HEK293T (cell line): ENCODE results near the gene PRKCH.

ENCODE experiments used
- CTCF ChIA-PET: fragments of 350-600 bp; formaldehyde crosslinking; extraction: SDS; loops from one replicate; lab custom pipeline; 2021; ENCODE audit warnings: antibody characterized with exemption, inconsistent platforms; lab: Yijun Ruan, JAX
- POLR2A ChIA-PET: fragments of 350-600 bp; formaldehyde crosslinking; extraction: SDS; loops from one replicate; lab custom pipeline; 2020; ENCODE audit warnings: antibody characterized with exemption, inconsistent platforms; lab: Yijun Ruan, JAX
- DNase-seq: peaks from one replicate; pipeline ENCODE4 v3.0.0; 2012; ENCODE audit warnings: mixed read lengths; ENCODE audit errors: extremely low spot score
- ARNT ChIP-seq: fragments of 450-650 bp; IDR thresholded peaks from 2 replicates; pipeline ENCODE4 v1.6.1; 2017; ENCODE audit warnings: mild to moderate bottlenecking
- BHLHE40 ChIP-seq: fragments of 450-650 bp; IDR thresholded peaks from 2 replicates; pipeline ENCODE4 v1.6.1; 2016; ENCODE audit warnings: mild to moderate bottlenecking, moderate library complexity, borderline replicate concordance
- CTBP1 ChIP-seq: fragments of 450-650 bp; IDR thresholded peaks from 2 replicates; pipeline ENCODE4 v1.6.1; 2016; ENCODE audit warnings: borderline replicate concordance
- ELF4 ChIP-seq: fragments of 450-650 bp; IDR thresholded peaks from 2 replicates; pipeline ENCODE4 v1.6.1; 2017; ENCODE audit warnings: antibody characterized with exemption
- FOXA1 ChIP-seq: fragments of 450-650 bp; IDR thresholded peaks from 2 replicates; pipeline ENCODE4 v1.6.1; 2016; ENCODE audit warnings: mild to moderate bottlenecking
- FOXK2 ChIP-seq: fragments of 450-650 bp; IDR thresholded peaks from 2 replicates; pipeline ENCODE4 v1.6.1; 2016; ENCODE audit warnings: mild to moderate bottlenecking
- FOXM1 ChIP-seq: fragments of 450-650 bp; IDR thresholded peaks from 2 replicates; pipeline ENCODE4 v1.6.1; 2017; ENCODE audit warnings: mild to moderate bottlenecking, borderline replicate concordance
- HDGF ChIP-seq: fragments of 450-650 bp; IDR thresholded peaks from 2 replicates; pipeline ENCODE4 v1.6.1; 2017; ENCODE audit warnings: antibody characterized with exemption, borderline replicate concordance
- L3MBTL2 ChIP-seq: fragments of 450-650 bp; conservative IDR thresholded peaks from 2 replicates; pipeline ENCODE4 v1.6.1; 2016; ENCODE audit warnings: mild to moderate bottlenecking
- LEF1 ChIP-seq: fragments of 450-650 bp; IDR thresholded peaks from 2 replicates; pipeline ENCODE4 v1.6.1; 2017; ENCODE audit warnings: mild to moderate bottlenecking, borderline replicate concordance
- NFRKB ChIP-seq: fragments of 450-650 bp; IDR thresholded peaks from 2 replicates; pipeline ENCODE4 v1.6.1; 2016; ENCODE audit warnings: mild to moderate bottlenecking, moderate library complexity
- PKNOX1 ChIP-seq: fragments of 450-650 bp; IDR thresholded peaks from 2 replicates; pipeline ENCODE4 v1.6.1; 2016
- SP1 ChIP-seq: fragments of 450-650 bp; IDR thresholded peaks from 2 replicates; pipeline ENCODE4 v1.6.1; 2017
- SUZ12 ChIP-seq: fragments of 450-650 bp; IDR thresholded peaks from 2 replicates; pipeline ENCODE4 v1.6.1; 2016; ENCODE audit warnings: mild to moderate bottlenecking
- TARDBP ChIP-seq: fragments of 450-650 bp; IDR thresholded peaks from 2 replicates; pipeline ENCODE4 v1.6.1; 2016
- ZNF384 ChIP-seq: fragments of 450-650 bp; IDR thresholded peaks from 2 replicates; pipeline ENCODE4 v1.6.1; 2016

Gene PRKCH

GRCh38 chr14:61540931-61541330 is 219.6 kb downstream of the PRKCH start:
- ChIA-PET POLR2A (no interaction called here), CTCF (no interaction called here)

GRCh38 chr14:61542848-61543790 is 221.7 kb downstream of the PRKCH start:
- DNase-seq: no peak
- CTCF ChIA-PET: interaction anchor here (0.6 kb wide), 1 partner anchor 752 kb away, joined by 6 read pairs; no protein-coding TSS in a partner anchor
- POLR2A ChIA-PET: no interaction called here
- TF ChIP-seq PKNOX1 (no peak), L3MBTL2 (no peak), FOXA1 (no peak), LEF1 (no peak), BHLHE40 (no peak), ZNF384 (no peak), CTBP1 (no peak), SUZ12 (no peak), TARDBP (no peak), SP1 (no peak), FOXM1 (no peak), HDGF (no peak), FOXK2 (no peak)

More at GRCh38 chr14:61540931-61541330, 219.6 kb downstream of the PRKCH start:
- no peak for TF ChIP-seq FOXM1
- no peak for TF ChIP-seq L3MBTL2
- TF ChIP-seq ELF4: no peak
- TF ChIP-seq SUZ12: no peak
- TF ChIP-seq ARNT: no peak
- no peak for TF ChIP-seq NFRKB
- TF ChIP-seq LEF1: no peak
- TF ChIP-seq FOXK2: no peak
- no peak for TF ChIP-seq CTBP1
- TF ChIP-seq FOXA1: no peak
- TF ChIP-seq SP1: no peak
- no peak for TF ChIP-seq BHLHE40
- no peak for TF ChIP-seq TARDBP
- TF ChIP-seq HDGF: no peak
- TF ChIP-seq PKNOX1: no peak
- no peak for TF ChIP-seq ZNF384
- DNase-seq: no peak

GRCh38 chr14:61543946-61544345 is 222.6 kb downstream of the PRKCH start:
- DNase-seq: no peak
- no peak for TF ChIP-seq ZNF384
- no peak for TF ChIP-seq FOXM1
- TF ChIP-seq SP1: no peak
- no peak for TF ChIP-seq HDGF
- TF ChIP-seq FOXK2: no peak
- TF ChIP-seq ELF4: no peak
- TF ChIP-seq ARNT: no peak
- TF ChIP-seq BHLHE40: no peak
- TF ChIP-seq PKNOX1: no peak
- no peak for TF ChIP-seq L3MBTL2
- no peak for TF ChIP-seq FOXA1
- TF ChIP-seq NFRKB: no peak
- POLR2A ChIA-PET: no interaction called here
- CTCF ChIA-PET: interaction anchor here (1.0 kb wide), 1 partner anchor 12 kb away, joined by 3 read pairs; no protein-coding TSS in a partner anchor

- no peak for DNase-seq
- TF ChIP-seq FOXM1: no peak
- no peak for TF ChIP-seq FOXK2
- TF ChIP-seq ELF4: no peak
- no peak for TF ChIP-seq SP1
- TF ChIP-seq L3MBTL2: no peak
- TF ChIP-seq NFRKB: no peak
- TF ChIP-seq ARNT: no peak
- no peak for TF ChIP-seq CTBP1
- TF ChIP-seq PKNOX1: no peak
- no peak for TF ChIP-seq BHLHE40
- TF ChIP-seq TARDBP: no peak
- no peak for TF ChIP-seq HDGF
- no peak for TF ChIP-seq ZNF384
- ChIA-PET CTCF (interaction anchor here (0.7 to 1.0 kb wide), 2 partner anchors 9 to 13 kb away, joined by 3 read pairs; no protein-coding TSS in a partner anchor), POLR2A (interaction anchor here (1.3 kb wide), 1 partner anchor 150 kb away, joined by 4 read pairs; the partner anchor contains the start of gene HIF1A)
These were observed 223.3 kb downstream of the PRKCH start for GRCh38 chr14:61544448-61545330.
